NCI-H1436 treated with DMSO at 0.1 percent for 48 hours (cell line): Measurements from ENCODE around the gene TEDC1.

ENCODE experiments used
- DNase-seq: peaks from one replicate; lab custom pipeline; 2025; lab: John Stamatoyannopoulos, UW

TEDC1 gene

GRCh38 chr14:105490572-105491365, at the start of gene TEDC1:
Gene TEDC1 (plus strand): TSS chr14:105491246. CDS start chr14:105491376, 130 bp downstream.
- peak; percentile 99 for DNase-seq

- DNase-seq = no peak
These were observed 48.9 kb upstream of the TEDC1 start for GRCh38 chr14:105442125-105442524.

GRCh38 chr14:105442834-105443233, 48.2 kb upstream of the TEDC1 start:
- no peak for DNase-seq

- DNase-seq = no peak
These were observed 46.2 kb upstream of the TEDC1 start for GRCh38 chr14:105444859-105445258.

- DNase-seq = no peak
These were observed 45.8 kb upstream of the TEDC1 start for GRCh38 chr14:105445290-105445689.

GRCh38 chr14:105445901-105446845, 44.9 kb upstream of the TEDC1 start:
- no peak for DNase-seq

GRCh38 chr14:105446971-105447370, 44.1 kb upstream of the TEDC1 start:
- DNase-seq = no peak

- DNase-seq = no peak
These were observed 43.1 kb upstream of the TEDC1 start for GRCh38 chr14:105447651-105448640.

- no peak for DNase-seq
These were observed 42.3 kb upstream of the TEDC1 start for GRCh38 chr14:105448706-105449111.

- DNase-seq = no peak
These were observed 41.5 kb upstream of the TEDC1 start for GRCh38 chr14:105449276-105450122.

GRCh38 chr14:105450123-105450505, 40.9 kb upstream of the TEDC1 start:
- DNase-seq = no peak

GRCh38 chr14:105450864-105451720, 40.0 kb upstream of the TEDC1 start:
- DNase-seq = no peak

- no peak for DNase-seq
These were observed 38.1 kb upstream of the TEDC1 start for GRCh38 chr14:105452963-105453362.

- DNase-seq = no peak
These were observed 37.2 kb upstream of the TEDC1 start for GRCh38 chr14:105453847-105454246.

GRCh38 chr14:105455086-105455640, 35.9 kb upstream of the TEDC1 start:
- DNase-seq = no peak

GRCh38 chr14:105455766-105456660, 35.0 kb upstream of the TEDC1 start:
- no peak for DNase-seq

- no peak for DNase-seq
These were observed 34.1 kb upstream of the TEDC1 start for GRCh38 chr14:105456736-105457617.
